Activated gamma-delta T cell (primary cell): ENCODE measurements around the gene IFT81.
"Not testable (repeated sequence)": the region's sequence is repeated elsewhere in the genome, so short reads cannot be mapped to it uniquely, and the experiment has no call there.

Source experiments
- DNase-seq: peaks from one replicate; lab custom pipeline; 2025; lab: John Stamatoyannopoulos, UW
- total RNA-seq, 2 donors: gene quantifications; one replicate each; lab custom pipeline; 2026; lab: John Stamatoyannopoulos, UW

IFT81 gene
- total RNA-seq: 8.5 to 9.9 reads per million in 2 donors

GRCh38 chr12:110124269-110124995 lies at the start of gene IFT81:
Gene IFT81, plus strand, starts transcription at chr12:110124357. Its CDS starts 3,024 bp downstream, at chr12:110127381.
- DNase-seq: peak; percentile 92

- DNase-seq: no peak
Observed at GRCh38 chr12:110075880-110076279, 48.3 kb upstream of the IFT81 start.

GRCh38 chr12:110077800-110078199 lies 46.4 kb upstream of the IFT81 start:
- DNase-seq: no peak

DNA sequence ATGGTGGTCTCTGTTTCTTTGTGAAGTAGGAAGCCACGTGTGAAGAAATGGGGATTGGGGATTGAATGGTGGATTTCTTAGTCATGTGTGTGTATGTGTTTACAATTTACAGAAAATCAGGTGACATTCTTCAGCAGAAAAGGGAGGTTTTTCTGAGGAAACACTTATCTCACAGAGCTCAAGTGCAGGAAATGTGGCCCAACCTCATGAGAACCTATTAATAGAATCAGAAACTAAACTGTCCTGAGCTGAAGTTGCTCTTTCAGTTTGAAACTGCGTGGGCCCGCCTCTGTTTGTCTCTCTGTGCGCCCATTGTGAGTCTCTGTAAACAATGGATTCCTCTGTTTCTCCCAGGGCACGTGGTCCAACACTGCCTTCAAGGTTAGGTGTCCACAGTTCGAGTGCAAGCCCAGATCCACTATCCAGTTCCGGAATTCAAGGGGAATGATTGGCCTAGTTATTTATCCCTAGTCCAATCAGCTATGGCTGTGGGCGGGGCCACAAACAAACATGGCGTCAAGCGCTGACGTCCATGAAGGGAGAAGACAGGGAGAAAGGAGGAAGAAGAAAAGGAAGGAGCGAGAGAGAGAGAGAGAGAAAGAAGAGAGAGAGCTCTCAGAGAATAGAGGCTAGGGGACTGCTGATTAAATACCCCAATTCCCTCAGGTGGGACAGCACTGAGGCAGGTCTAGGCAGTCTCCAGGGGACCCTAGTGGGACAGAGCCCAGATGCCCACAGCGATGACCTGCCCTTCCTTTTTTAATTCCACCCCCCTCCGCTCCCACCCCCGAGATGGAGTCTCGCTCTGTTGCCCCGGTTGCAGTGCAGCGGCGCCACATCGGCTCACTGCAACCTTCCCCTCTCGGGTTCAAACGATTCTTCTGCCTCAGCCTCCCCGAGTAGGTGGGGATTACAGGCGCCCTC lies 44.4 kb upstream of the IFT81 start:
- DNase-seq: peak; percentile 11

DNA sequence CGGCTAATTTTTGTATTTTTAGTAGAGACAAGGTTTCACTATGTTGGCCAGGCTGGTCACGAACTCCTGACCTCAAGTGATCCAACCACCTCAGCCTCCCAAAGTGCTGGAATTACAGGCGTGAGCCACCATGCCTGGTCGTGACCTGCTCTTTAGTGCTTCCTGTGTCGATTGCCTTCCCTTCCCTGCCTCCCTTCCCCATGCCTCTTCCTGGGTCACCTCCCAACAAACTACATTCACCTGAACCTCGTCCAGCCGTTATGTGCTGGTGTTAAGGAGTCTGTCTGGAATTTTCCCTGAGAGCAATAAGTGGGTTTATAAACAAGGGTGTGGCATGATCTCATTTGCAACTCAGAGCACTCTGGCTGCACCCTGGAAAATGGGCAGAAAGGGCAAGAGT lies 43.7 kb upstream of the IFT81 start:
- DNase-seq: no peak

- no peak for DNase-seq
Observed at GRCh38 chr12:110084314-110085015, 39.7 kb upstream of the IFT81 start.

DNA sequence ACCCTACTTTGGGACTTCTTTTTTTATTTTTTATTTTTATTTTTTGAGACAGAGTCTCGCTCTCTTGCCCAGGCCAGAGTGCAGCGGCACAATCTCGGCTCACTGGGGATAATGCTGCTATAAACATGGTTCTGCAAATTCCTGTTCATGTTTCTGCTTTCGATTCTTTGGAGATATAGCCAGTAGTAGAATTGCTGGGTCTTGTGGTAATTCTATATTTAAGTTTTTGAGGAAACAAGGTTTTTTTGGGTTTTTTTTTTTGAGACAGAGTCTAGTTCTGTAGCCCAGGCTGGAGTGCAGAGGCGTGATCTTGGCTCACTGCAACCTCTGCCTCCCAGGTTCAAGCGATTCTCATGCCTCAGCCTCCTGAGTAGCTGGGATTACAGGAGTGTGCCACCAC lies 35.9 kb upstream of the IFT81 start:
- DNase-seq: not testable (repeated sequence)

DNA sequence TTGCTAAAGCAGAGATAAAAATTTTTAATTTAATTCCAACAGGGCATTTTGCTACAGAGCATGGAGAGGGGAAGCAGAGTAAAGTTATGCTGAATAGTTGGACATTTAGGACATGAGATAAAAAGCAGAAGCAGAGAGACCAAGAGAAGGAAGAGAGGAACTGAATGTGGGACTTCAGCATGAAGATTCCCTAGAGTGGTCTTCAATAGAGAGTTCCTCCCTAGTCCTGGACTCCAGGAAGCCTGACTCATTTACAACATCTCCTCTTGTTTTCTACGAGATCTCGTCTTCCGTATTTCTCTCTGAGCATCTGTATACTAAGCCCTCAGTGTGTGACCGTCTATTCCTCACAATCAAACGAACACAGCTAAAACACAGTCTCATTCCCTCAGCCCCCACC lies 35.2 kb upstream of the IFT81 start:
- no peak for DNase-seq

DNA sequence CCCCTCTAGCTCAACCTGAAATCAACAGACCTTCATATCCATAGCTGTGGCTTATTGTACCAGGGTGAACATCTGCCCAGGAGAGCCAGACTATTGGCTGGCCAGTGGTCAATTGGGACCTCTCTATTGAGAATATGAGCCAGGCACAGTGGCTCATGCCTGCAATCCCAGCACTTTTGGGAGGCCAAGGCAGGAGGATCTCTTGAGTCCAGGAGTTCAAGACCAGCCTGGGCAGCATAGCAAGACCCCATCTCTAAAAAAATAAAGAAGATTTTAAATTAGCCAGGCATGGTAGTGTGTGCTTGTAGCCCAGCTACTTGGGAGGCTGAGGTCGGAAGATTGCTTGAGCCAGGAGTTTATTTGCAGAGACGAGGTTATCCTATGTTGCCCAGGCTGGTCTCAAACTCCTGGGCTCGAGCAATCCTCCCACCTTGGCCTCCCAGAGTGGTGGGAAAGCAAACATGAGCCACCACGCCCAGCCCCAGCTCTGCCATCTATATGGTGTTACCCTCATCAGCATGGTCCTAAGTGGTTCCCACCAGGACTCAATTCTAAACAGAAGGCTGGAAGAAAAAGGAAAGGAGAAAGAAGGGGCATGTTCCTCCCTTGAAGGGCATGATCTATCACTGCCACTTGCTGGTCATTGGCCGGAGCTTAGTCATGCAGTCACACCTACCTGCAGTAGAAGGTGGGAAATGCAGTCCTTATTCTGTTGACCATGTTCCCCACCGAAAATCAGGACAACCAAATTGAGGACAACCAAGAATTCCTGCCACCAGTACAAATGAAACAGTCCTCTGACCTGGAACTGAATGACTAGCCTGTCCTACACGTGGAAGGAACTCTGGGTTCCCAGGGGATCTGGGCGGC lies 33.7 kb upstream of the IFT81 start:
- no peak for DNase-seq

DNA sequence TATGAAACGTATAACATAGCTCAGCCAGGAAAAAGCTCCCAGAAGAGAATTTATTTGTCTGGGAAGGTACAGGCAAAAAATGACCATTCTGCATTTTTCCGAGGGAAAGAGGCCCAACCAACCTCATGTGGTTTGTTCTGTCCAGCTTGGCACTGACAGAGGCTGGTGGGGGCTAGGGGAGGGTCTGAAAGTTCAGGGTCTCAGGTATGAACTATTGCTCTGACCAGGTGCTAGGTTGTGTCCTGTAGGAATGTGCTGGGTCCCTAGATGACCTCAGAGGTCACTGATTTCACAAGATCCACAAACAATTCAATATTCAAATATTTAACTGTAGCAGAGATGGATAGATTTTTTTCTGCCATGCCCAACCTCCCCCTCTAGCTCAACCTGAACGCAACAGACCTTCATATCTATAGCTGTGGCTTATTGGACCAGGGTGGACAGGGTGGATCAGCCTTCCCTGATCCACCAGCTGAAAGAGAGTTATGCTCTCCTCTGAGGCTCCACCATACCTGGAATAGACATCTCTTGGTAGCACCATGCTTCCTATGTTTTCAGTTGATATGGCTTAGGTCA lies 32.9 kb upstream of the IFT81 start:
- DNase-seq: no peak

- no peak for DNase-seq
Observed at GRCh38 chr12:110093631-110094311, 30.4 kb upstream of the IFT81 start.

GRCh38 chr12:110100315-110100970 lies 23.7 kb upstream of the IFT81 start:
- no peak for DNase-seq

- no peak for DNase-seq
Observed at GRCh38 chr12:110102255-110102654, 21.9 kb upstream of the IFT81 start.

DNA sequence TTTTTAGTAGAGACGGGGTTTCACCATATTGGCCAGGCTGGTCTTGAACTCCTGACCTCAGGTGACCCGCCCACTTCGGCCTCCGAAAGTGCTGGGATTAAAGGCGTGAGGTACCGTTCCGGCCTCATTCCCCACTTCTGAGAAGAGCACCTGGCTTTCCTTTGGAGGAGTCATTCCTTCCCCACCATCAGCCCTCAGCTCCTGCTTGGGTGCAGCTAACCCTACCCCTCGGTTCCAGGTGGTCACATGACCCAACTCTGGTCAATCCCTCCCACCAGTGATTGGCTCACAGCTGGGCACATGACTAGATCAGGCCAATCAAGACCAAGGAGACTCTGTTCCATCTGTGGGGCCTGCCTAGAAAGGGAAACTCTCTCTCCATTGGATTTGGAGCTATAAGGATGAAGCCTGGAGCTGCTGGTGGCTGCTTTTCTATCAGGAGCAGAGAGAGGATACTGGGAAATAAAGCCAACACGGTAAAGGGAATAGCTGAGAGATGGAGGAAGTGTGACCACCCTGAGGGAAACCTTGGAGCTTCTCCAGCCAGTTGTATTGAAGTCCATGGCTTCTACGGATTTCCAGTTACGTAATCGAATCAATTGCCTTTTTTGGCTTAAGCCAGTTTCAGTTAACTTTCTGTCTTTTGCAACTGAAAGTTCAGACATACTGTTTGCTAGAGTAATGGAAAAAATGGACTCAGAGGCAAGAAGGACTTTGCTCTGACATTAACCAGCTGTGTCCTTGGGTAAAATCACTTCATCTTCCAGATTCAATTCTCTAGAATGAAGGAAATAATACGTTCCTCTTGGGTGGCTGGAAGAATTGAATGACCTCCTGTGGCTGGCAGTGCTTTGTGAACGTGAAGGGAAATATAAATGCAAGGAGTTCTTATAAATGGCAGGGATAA lies 19.7 kb upstream of the IFT81 start:
- no peak for DNase-seq

- no peak for DNase-seq
Observed at GRCh38 chr12:110105159-110105558, 19.0 kb upstream of the IFT81 start.

DNA sequence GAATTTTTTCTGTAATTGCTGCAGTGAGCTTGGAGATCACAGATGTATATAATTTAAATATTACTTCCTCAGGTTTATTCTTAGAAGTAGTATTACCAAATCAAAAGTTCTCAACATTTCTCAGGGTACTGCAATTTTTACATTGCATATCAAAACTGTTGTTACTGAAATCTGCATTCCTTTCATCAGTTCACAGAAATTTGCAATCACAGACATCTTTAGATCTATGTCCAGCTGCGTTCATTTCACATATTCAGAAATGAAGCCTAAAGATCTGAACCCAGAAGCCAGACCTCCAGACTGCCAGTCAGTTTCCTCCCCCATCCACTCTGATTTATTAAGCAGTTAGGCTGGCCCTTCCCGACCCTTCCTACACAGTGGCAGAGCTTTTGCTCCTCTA lies 18.2 kb upstream of the IFT81 start:
- DNase-seq: no peak

DNA sequence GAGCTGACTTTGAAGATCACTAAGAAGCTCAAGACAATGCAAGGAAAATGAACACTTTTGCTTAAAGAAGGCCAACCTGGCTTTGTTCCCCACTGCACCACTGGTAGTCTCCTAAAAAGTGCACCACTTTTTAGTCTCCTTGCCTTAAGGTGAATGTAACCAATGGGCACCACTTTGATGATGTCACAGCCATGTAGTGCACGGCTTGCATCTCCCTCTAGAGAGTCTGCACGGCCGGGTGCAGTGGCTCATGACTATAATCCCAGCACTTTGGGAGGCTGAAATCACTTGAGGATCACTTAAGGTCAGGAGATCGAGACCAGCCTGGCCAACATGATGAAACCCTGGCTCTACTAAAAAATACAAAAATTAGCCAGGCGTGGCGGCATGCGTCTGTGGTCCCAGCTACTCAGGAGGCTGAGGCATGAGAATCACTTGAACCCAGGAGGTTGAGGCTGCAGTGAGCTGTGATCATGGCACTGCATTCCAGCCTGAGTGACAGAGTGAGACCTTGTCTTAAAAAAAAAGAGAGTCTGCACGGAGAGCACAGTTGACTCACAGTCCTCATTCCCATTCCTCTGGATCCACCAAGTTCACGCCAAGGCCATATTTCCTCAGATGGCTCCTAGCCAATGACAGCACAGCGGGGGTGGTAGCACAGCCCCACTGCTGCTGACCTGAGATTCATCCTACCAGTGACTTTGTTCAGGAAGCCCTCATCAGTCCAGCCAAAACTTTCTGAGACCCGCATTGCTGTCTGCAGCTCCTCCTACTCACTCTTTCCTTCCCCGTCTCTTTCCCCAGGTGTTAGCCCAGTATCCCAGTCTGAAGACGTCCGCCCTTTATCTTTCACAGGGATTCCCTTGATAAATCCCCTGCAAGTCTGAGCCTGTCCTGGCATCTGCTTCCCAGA lies 16.5 kb upstream of the IFT81 start:
- no peak for DNase-seq
